Upper lobe of right lung (tissue), 1 donor: ENCODE data around the gene RAET1E. TPM values are rescaled to one million over a fixed set of nuclear protein-coding genes. Genes with fewer than 3 reads are reported as not detected.

Experiments used
- ATAC-seq: fragments of 200-7000 bp; cut with Tn5 transposase; one replicate; pipeline ENCODE4 v1.9.1; 2020; ENCODE audit warnings: mild to moderate bottlenecking, moderate library complexity
- DNase-seq: peaks from one replicate; pipeline ENCODE4 v3.0.0-alpha.2; 2020
- H3K27ac ChIP-seq: fragments of 200-600 bp; one replicate; pipeline ENCODE4 v1.8.0; 2022
- H3K27me3 ChIP-seq: fragments of 200-600 bp; one replicate; pipeline ENCODE4 v1.8.0; 2022; ENCODE audit warnings: mild to moderate bottlenecking
- H3K36me3 ChIP-seq: fragments of 200-600 bp; one replicate; pipeline ENCODE4 v1.8.0; 2022
- H3K4me1 ChIP-seq: fragments of 200-600 bp; one replicate; pipeline ENCODE4 v1.8.0; 2022
- H3K4me3 ChIP-seq: fragments of 200-600 bp; one replicate; pipeline ENCODE4 v1.8.0; 2022; ENCODE audit warnings: mild to moderate bottlenecking
- H3K9me3 ChIP-seq: fragments of 200-600 bp; one replicate; pipeline ENCODE4 v1.8.0; 2022
- CTCF ChIP-seq: fragments of 200-600 bp; IDR thresholded peaks from one replicate; pipeline ENCODE4 v1.8.0; 2022; ENCODE audit warnings: antibody characterized with exemption
- intact Hi-C: fragments of 100-400 bp; cut with DNase I; formaldehyde crosslinking; loops from one replicate; pipeline ENCODE4 v1.11.0; 2022
- total RNA-seq: library from RNA; stranded (reverse); fragmentation: NEBNext Ultra II Directional; extraction: Animal tissue kit (Norgen Biotek cat#: 25700); gene quantifications from one replicate; pipeline ENCODE4 v1.2.1, GENCODE V29; 2021
- donor health status: DM: no; HTN: yes; CAD: no; lungs with severe emphysema.

RAET1E gene
- total RNA-seq, 1 donor from 2014 or later: 0.96 TPM

GRCh38 chr6:149904661-149905370 is 6.9 kb upstream of the RAET1E start:
- no peak overlapping the region for H3K4me3 ChIP-seq
- H3K27ac ChIP-seq: no peak overlapping the region
- no peaks in the 10 kb centered on the region for H3K9me3 ChIP-seq
- no peak for TF ChIP-seq CTCF
- H3K36me3 ChIP-seq: no peaks in the 10 kb centered on the region
- ATAC-seq (peak; percentile 19), DNase-seq (peak; percentile 54)
- intact Hi-C loops: no loop called here
- H3K27me3 ChIP-seq: no peaks in the 10 kb centered on the region
- no peaks in the 10 kb centered on the region for H3K4me1 ChIP-seq

GRCh38 chr6:149903938-149904611 is 6.2 kb upstream of the RAET1E start:
- Histone ChIP-seq H3K36me3 (no peaks in the 10 kb centered on the region), H3K27ac (no peak overlapping the region), H3K27me3 (no peaks in the 10 kb centered on the region), H3K4me3 (no peak overlapping the region), H3K4me1 (no peaks in the 10 kb centered on the region), H3K9me3 (no peaks in the 10 kb centered on the region)
- no peak for TF ChIP-seq CTCF
- no peak for ATAC-seq
- no peak for DNase-seq
- intact Hi-C loops: no loop called here

- intact Hi-C loops: no loop called here
- H3K9me3 ChIP-seq: no peaks in the 10 kb centered on the region
- no peak overlapping the region for H3K4me3 ChIP-seq
- H3K27me3 ChIP-seq: no peaks in the 10 kb centered on the region
- no peaks in the 10 kb centered on the region for H3K36me3 ChIP-seq
- no peak for TF ChIP-seq CTCF
- H3K27ac ChIP-seq: no peak overlapping the region
- H3K4me1 ChIP-seq: peaks cover 12% of the 10 kb centered on the region
- DNase-seq: no peak
- ATAC-seq: no peak
These were observed 3.7 kb upstream of the RAET1E start for GRCh38 chr6:149901444-149902140.

- no peaks in the 10 kb centered on the region for H3K36me3 ChIP-seq
- DNase-seq: peak; percentile 57
- intact Hi-C loops: no loop called here
These were observed 2.9 kb upstream of the RAET1E start for GRCh38 chr6:149900620-149901443.

More at GRCh38 chr6:149900620-149901443, 2.9 kb upstream of the RAET1E start:
- H3K4me1 ChIP-seq: peaks cover 18% of the 10 kb centered on the region
- H3K27ac ChIP-seq: no peak overlapping the region
- no peak for ATAC-seq
- TF ChIP-seq CTCF: no peak
- H3K4me3 ChIP-seq: no peak overlapping the region
- H3K27me3 ChIP-seq: no peaks in the 10 kb centered on the region
- no peaks in the 10 kb centered on the region for H3K9me3 ChIP-seq
